Caco-2 (cell line): ENCODE measurements around the gene TMC7. TPM values are rescaled to one million over a fixed set of nuclear protein-coding genes. Genes with fewer than 3 reads are reported as not detected.

Experiments
- BruUV-seq: library from RNA; stranded (reverse); fragments of 400-500 nt; replicated peaks from 2 replicates; lab custom pipeline; 2021; lab: Mats Ljungman, UMichigan
- CTCF ChIA-PET: fragments of 300-600 bp; sonication (Branson Sonifier 250); formaldehyde crosslinking; loops from one replicate; lab custom pipeline; 2022; ENCODE audit warnings: antibody characterized with exemption; lab: Charles Lee
- POLR2A ChIA-PET: fragments of 300-600 bp; sonication (Branson Sonifier 250); formaldehyde crosslinking; loops from one replicate; lab custom pipeline; 2022; ENCODE audit warnings: antibody characterized with exemption; lab: Charles Lee
- DNase-seq, 2 experiments: peaks; one replicate each; pipeline versions ENCODE4 v3.0.0 to v3.0.0-alpha.2; 2020 to 2022
- H3K27me3 ChIP-seq: replicated peaks from 2 replicates; pipeline ENCODE4 v1.6.0; 2011; ENCODE audit warnings: low read length; ENCODE audit not compliant: control insufficient read depth, insufficient read depth
- H3K36me3 ChIP-seq: 2 replicates; pipeline ENCODE4 v1.5.1; 2011; ENCODE audit warnings: low read length; ENCODE audit not compliant: control insufficient read depth, insufficient read depth
- H3K4me1 ChIP-seq: fragments of 250-450 bp; sonication (Bioruptor Pico); 2 replicates; pipeline ENCODE4 v1.5.1; 2020; ENCODE audit warnings: mild to moderate bottlenecking
- H3K4me3 ChIP-seq: 2 replicates; pipeline ENCODE4 v1.5.1; 2011; ENCODE audit warnings: low read depth, mild to moderate bottlenecking, control low read depth, low read length
- H3K9me3 ChIP-seq: fragments of 250-450 bp; sonication (Bioruptor Pico); 2 replicates; pipeline ENCODE4 v1.5.1; 2020; ENCODE audit warnings: mild to moderate bottlenecking, moderate library complexity
- H3K27ac Mint-ChIP-seq: one replicate; pipeline ENCODE4 v1.8.0; 2022; ENCODE audit warnings: mixed read lengths; ENCODE audit not compliant: unreplicated experiment
- H3K27me3 Mint-ChIP-seq: one replicate; pipeline ENCODE4 v1.8.0; 2022; ENCODE audit warnings: mixed read lengths; ENCODE audit not compliant: insufficient read depth, unreplicated experiment
- H3K36me3 Mint-ChIP-seq: one replicate; pipeline ENCODE4 v1.8.0; 2022; ENCODE audit warnings: mild to moderate bottlenecking, mixed read lengths; ENCODE audit not compliant: insufficient read depth, unreplicated experiment
- H3K4me1 Mint-ChIP-seq: one replicate; pipeline ENCODE4 v1.8.0; 2022; ENCODE audit warnings: low read depth, mixed read lengths; ENCODE audit not compliant: unreplicated experiment
- H3K4me3 Mint-ChIP-seq: one replicate; pipeline ENCODE4 v1.8.0; 2022; ENCODE audit warnings: mild to moderate bottlenecking, moderate library complexity, mixed read lengths; ENCODE audit not compliant: unreplicated experiment
- H3K9me3 Mint-ChIP-seq: one replicate; pipeline ENCODE4 v1.8.0; 2022; ENCODE audit warnings: mixed read lengths; ENCODE audit not compliant: unreplicated experiment
- CTCF ChIP-seq, 2 experiments: fragments of 200-600 bp in 1 of 2; IDR thresholded peaks; 1 replicate in 1 of 2; 2 replicates in 1 of 2; pipeline versions ENCODE4 v1.5.1 to v1.8.0; 2011 to 2022; ENCODE audit warnings: antibody characterized with exemption in 1 of 2, control low read depth in 1 of 2, inconsistent platforms in 1 of 2, low read depth in 1 of 2, low read length in 1 of 2, mild to moderate bottlenecking in 1 of 2, moderate library complexity in 1 of 2; ENCODE audit not compliant: insufficient read depth in 1 of 2, severe bottlenecking in 1 of 2, unreplicated experiment in 1 of 2
- intact Hi-C: fragments of 100-400 bp; cut with micrococcal nuclease; formaldehyde crosslinking; loops from one replicate; pipeline ENCODE4 v1.10.0; 2022; ENCODE audit not compliant: unreplicated experiment
- total RNA-seq: library from RNA; stranded (reverse); gene quantifications from 2 replicates; pipeline ENCODE4 v1.2.3, GENCODE V29; 2022

TMC7 gene
- total RNA-seq, 1 experiment from 2014 or later, result 4.0 TPM

- intact Hi-C loops, result no loop called here
- ChIA-PET POLR2A (interaction anchor here (0.6 kb wide), 2 partner anchors 39 to 97 kb away, joined by 3 to 8 read pairs; no protein-coding TSS in a partner anchor), CTCF (interaction anchor here (0.6 kb wide), 1 partner anchor 74 kb away, joined by 3 read pairs; no protein-coding TSS in a partner anchor)
- no peak for TF ChIP-seq CTCF (IDR thresholded peaks at IDR 0.05; ENCODE audit: insufficient read depth in 1 of 2, low read depth in 1 of 2, low read length in 1 of 2, severe bottlenecking in 1 of 2, unreplicated experiment in 1 of 2)
- BruUV-seq, result no TSS peak
- DNase-seq, result no peak
- no peaks in the 10 kb centered on the region for H3K27me3 Mint-ChIP-seq
- H3K4me3 Mint-ChIP-seq, result no peak overlapping the region
- Histone ChIP-seq H3K9me3 (no peaks in the 10 kb centered on the region; the same call in 1 of the 2 replicates), H3K4me1 (peaks cover 22% of the 10 kb centered on the region), H3K27me3 (no peaks in the 10 kb centered on the region), H3K4me3 (no peak overlapping the region), H3K36me3 (no peaks in the 10 kb centered on the region)
- no peaks in the 10 kb centered on the region for H3K9me3 Mint-ChIP-seq
- peaks cover 19% of the 10 kb centered on the region for H3K4me1 Mint-ChIP-seq
- H3K36me3 Mint-ChIP-seq, result no peaks in the 10 kb centered on the region
- H3K27ac Mint-ChIP-seq, result no peak overlapping the region
Measured at GRCh38 chr16:19089410-19089955, 105.7 kb downstream of the TMC7 start.

- no peaks in the 10 kb centered on the region for H3K27me3 ChIP-seq
- Mint-ChIP-seq H3K27ac (no peak overlapping the region), H3K9me3 (no peaks in the 10 kb centered on the region), H3K4me1 (peaks cover 19% of the 10 kb centered on the region), H3K27me3 (no peaks in the 10 kb centered on the region), H3K4me3 (no peak overlapping the region), H3K36me3 (no peaks in the 10 kb centered on the region)
- peaks cover 24% of the 10 kb centered on the region for H3K4me1 ChIP-seq
- intact Hi-C loops, result no loop called here
- CTCF ChIA-PET, result no interaction called here
- H3K4me3 ChIP-seq, result no peak overlapping the region
- no peaks in the 10 kb centered on the region; the same call in 1 of the 2 replicates for H3K9me3 ChIP-seq
- TF ChIP-seq CTCF (IDR thresholded peaks at IDR 0.05; ENCODE audit: insufficient read depth in 1 of 2, low read depth in 1 of 2, low read length in 1 of 2, severe bottlenecking in 1 of 2, unreplicated experiment in 1 of 2), result no peak
- H3K36me3 ChIP-seq, result no peaks in the 10 kb centered on the region
- DNase-seq, result no peak
- no TSS peak for BruUV-seq
- POLR2A ChIA-PET, result no interaction called here
Measured at GRCh38 chr16:19090916-19091315, 107.2 kb downstream of the TMC7 start.

GRCh38 chr16:19092653-19093410 is 109.1 kb downstream of the TMC7 start:
- H3K4me3 Mint-ChIP-seq, result no peak overlapping the region
- intact Hi-C loops, result no loop called here
- H3K9me3 Mint-ChIP-seq, result no peaks in the 10 kb centered on the region
- no TSS peak for BruUV-seq
- CTCF ChIA-PET, result no interaction called here
- no peaks in the 10 kb centered on the region for H3K27me3 Mint-ChIP-seq
- H3K4me3 ChIP-seq, result no peak overlapping the region
- H3K36me3 Mint-ChIP-seq, result no peaks in the 10 kb centered on the region
- no peaks in the 10 kb centered on the region for H3K36me3 ChIP-seq
- DNase-seq, result no peak
- POLR2A ChIA-PET, result no interaction called here
- H3K27ac Mint-ChIP-seq, result no peak overlapping the region
- H3K4me1 ChIP-seq, result peaks cover 21% of the 10 kb centered on the region
- H3K27me3 ChIP-seq, result no peaks in the 10 kb centered on the region
- no peaks in the 10 kb centered on the region; the same call in 1 of the 2 replicates for H3K9me3 ChIP-seq
- TF ChIP-seq CTCF (IDR thresholded peaks at IDR 0.05; ENCODE audit: insufficient read depth in 1 of 2, low read depth in 1 of 2, low read length in 1 of 2, severe bottlenecking in 1 of 2, unreplicated experiment in 1 of 2), result no peak
- H3K4me1 Mint-ChIP-seq, result peaks cover 19% of the 10 kb centered on the region
